Mesothelial cell of epicardium (in vitro differentiated cells): Measurements from ENCODE around the gene HNRNPAB. TPM values are rescaled to one million over a fixed set of nuclear protein-coding genes. Genes with fewer than 3 reads are reported as not detected.

Experiments
- DNase-seq, 2 experiments: peaks; one replicate each; pipeline ENCODE4 v3.0.0; 2021; ENCODE audit warnings: low spot score in 2 of 2; ENCODE audit not compliant: unreplicated experiment in 2 of 2
- H3K27ac Mint-ChIP-seq: 2 replicates; pipeline ENCODE4 v1.8.0; 2021; ENCODE audit warnings: mixed read lengths
- H3K27me3 Mint-ChIP-seq: 2 replicates; pipeline ENCODE4 v1.8.0; 2021; ENCODE audit warnings: low read depth, mixed read lengths
- H3K36me3 Mint-ChIP-seq: 2 replicates; pipeline ENCODE4 v1.8.0; 2021; ENCODE audit warnings: mixed read lengths
- H3K4me1 Mint-ChIP-seq: 2 replicates; pipeline ENCODE4 v1.8.0; 2021; ENCODE audit warnings: mixed read lengths
- H3K4me3 Mint-ChIP-seq: 2 replicates; pipeline ENCODE4 v1.8.0; 2021; ENCODE audit warnings: mild to moderate bottlenecking, moderate library complexity, mixed read lengths
- H3K9me3 Mint-ChIP-seq: 2 replicates; pipeline ENCODE4 v1.8.0; 2021; ENCODE audit warnings: mixed read lengths
- total RNA-seq: library from RNA; stranded (reverse); gene quantifications from 3 replicates; pipeline ENCODE4 v1.2.1, GENCODE V29; 2021
- TF ChIP-seq, protein P1 (sequence below): fragments of 200-600 bp; sonication (generic); IDR thresholded peaks from one replicate; pipeline ENCODE4 v1.5.0; 2021; ENCODE audit warnings: antibody characterized with exemption; ENCODE audit not compliant: unreplicated experiment

HNRNPAB gene
- total RNA-seq, 1 donor from 2014 or later: 204 TPM

DNA sequence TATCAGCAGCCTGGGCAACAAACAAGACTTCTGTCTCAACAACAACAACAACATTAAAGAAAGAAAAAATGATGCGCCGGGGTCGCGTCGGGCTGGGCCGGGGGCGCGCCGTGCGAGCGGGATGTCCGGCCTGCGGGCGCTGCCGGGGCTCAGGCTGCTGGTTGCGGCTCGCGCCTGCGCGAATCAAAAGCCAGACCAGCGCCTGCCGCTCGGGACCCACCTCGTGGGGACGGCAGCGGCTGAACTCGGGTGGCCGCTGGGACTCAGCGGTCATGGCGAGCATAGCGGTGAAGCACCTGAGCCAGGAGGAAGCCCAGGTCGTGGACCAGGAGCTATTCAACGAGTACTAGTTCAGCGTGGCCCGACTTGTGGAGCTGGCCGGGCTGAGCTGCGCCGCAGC, 38.8 kb upstream of the HNRNPAB start:
- Mint-ChIP-seq H3K27me3 (peaks cover 33% of the 10 kb centered on the region), H3K27ac (no peak overlapping the region)
- DNase-seq: no peak

DNA sequence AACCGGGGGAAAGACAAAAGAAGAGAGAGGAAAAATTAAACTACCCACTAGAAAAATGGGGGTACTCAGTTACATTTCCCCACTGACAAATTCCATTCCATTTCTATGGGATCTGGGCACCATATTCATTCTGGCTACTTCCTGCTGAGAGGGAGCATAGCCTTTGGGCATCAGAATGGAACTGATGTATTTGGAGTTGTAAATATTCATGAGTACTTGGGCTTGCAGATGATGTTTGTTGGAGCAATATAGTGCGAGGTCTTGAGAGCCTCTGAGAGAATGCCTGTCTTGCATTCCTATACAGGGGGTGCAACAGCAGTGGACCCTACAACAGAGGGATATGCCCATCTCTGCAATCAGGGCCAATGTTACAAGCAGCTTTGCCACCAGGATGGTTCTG, 33.9 kb upstream of the HNRNPAB start:
- H3K27ac Mint-ChIP-seq: no peak overlapping the region
- H3K9me3 Mint-ChIP-seq: no peaks in the 10 kb centered on the region
- no peaks in the 10 kb centered on the region for H3K4me1 Mint-ChIP-seq
- H3K36me3 Mint-ChIP-seq: no peaks in the 10 kb centered on the region
- H3K27me3 Mint-ChIP-seq: peaks cover 9% of the 10 kb centered on the region
- TF ChIP-seq, protein P1, sequence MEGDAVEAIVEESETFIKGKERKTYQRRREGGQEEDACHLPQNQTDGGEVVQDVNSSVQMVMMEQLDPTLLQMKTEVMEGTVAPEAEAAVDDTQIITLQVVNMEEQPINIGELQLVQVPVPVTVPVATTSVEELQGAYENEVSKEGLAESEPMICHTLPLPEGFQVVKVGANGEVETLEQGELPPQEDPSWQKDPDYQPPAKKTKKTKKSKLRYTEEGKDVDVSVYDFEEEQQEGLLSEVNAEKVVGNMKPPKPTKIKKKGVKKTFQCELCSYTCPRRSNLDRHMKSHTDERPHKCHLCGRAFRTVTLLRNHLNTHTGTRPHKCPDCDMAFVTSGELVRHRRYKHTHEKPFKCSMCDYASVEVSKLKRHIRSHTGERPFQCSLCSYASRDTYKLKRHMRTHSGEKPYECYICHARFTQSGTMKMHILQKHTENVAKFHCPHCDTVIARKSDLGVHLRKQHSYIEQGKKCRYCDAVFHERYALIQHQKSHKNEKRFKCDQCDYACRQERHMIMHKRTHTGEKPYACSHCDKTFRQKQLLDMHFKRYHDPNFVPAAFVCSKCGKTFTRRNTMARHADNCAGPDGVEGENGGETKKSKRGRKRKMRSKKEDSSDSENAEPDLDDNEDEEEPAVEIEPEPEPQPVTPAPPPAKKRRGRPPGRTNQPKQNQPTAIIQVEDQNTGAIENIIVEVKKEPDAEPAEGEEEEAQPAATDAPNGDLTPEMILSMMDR: no peak
- no peak for DNase-seq
- H3K4me3 Mint-ChIP-seq: no peak overlapping the region

More for the DNA sequence above, 38.8 kb upstream of the HNRNPAB start:
- H3K36me3 Mint-ChIP-seq: no peaks in the 10 kb centered on the region
- H3K9me3 Mint-ChIP-seq: no peaks in the 10 kb centered on the region
- no peaks in the 10 kb centered on the region for H3K4me1 Mint-ChIP-seq
- TF ChIP-seq, protein P1: no peak
- H3K4me3 Mint-ChIP-seq: no peak overlapping the region

DNA sequence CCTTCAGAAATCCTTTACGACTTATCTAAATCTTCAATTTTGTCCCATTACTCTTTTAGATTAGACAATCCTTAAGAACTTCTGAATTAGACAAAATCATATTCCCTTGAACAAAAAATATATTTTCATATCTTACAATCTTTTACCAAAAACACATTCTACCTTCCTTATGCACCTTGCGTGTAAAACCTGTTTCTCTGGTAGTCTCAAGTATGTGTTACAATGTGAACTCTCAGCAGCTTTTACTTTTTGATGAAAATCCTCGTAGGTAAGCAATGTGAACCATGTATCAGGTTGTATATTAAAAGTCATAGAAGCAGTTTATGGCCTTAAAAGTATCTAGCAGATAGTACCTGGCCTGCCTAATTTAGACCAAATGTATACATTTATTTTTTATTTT, 29.9 kb upstream of the HNRNPAB start:
- H3K4me1 Mint-ChIP-seq: no peaks in the 10 kb centered on the region

DNA sequence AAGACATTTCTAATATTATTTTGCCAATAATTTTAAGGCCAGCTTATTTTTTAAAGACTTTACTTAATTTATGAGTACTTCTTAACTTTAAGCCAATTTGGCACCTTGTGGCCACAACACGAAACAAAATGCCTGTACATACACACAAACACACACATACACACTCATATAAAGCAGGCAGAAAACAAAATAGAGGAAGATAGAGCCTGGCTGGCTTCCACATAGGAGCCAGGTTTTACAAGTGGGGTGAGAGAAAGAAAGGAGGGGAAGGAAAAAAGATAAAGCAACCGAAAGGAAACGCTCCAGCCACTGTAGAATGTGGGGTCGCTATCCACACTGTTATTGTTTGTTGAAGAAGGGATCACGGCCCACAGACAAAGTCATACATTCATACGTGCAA, 27.5 kb upstream of the HNRNPAB start:
- peaks cover 4% of the 10 kb centered on the region for H3K27me3 Mint-ChIP-seq
- no peaks in the 10 kb centered on the region for H3K36me3 Mint-ChIP-seq
- TF ChIP-seq, protein P1: no peak
- H3K4me1 Mint-ChIP-seq: no peaks in the 10 kb centered on the region
- DNase-seq: no peak
- peaks cover 4% of the 10 kb centered on the region for H3K9me3 Mint-ChIP-seq
- H3K27ac Mint-ChIP-seq: no peak overlapping the region
- H3K4me3 Mint-ChIP-seq: no peak overlapping the region

More for the DNA sequence above, 29.9 kb upstream of the HNRNPAB start:
- Mint-ChIP-seq H3K27me3 (peaks cover 4% of the 10 kb centered on the region), H3K27ac (no peak overlapping the region), H3K4me3 (no peak overlapping the region), H3K9me3 (no peaks in the 10 kb centered on the region), H3K36me3 (no peaks in the 10 kb centered on the region)
- DNase-seq: no peak
- TF ChIP-seq, protein P1: no peak

DNA sequence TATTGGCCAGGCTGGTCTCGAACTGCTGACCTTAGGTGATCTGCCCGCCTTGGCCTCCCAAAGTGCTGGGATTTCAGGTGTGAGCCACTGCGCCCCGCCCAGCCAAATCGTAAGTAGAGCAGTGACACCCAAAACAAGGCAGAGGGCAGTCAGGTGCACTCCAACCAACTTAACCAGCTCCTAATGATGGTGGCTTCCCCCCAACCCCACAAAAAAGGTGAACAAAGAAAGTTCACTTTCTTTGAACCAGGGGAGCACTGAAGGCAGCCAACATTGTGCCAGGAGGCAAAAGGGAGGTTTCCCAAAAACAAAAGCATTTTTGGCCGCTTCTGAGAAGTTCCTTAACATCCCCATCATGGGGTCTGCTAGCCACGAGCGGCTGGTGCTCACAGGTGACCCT, 26.8 kb upstream of the HNRNPAB start:
- Mint-ChIP-seq H3K9me3 (peaks cover 4% of the 10 kb centered on the region), H3K27me3 (peaks cover 4% of the 10 kb centered on the region), H3K4me3 (no peak overlapping the region), H3K4me1 (peaks cover 7% of the 10 kb centered on the region), H3K27ac (no peak overlapping the region), H3K36me3 (no peaks in the 10 kb centered on the region)
- TF ChIP-seq, protein P1: no peak
- no peak for DNase-seq
